Activated naive CD4-positive, alpha-beta T cell treated with anti-CD3 and anti-CD28 coated beads for 36 hours (primary cell): ENCODE results near the gene ATR. TPM values are rescaled to one million over a fixed set of nuclear protein-coding genes. Genes with fewer than 3 reads are reported as not detected.
A peak's percentile ranks its signal among the peaks of the same experiment; 100 is the strongest.
"Not testable (repeated sequence)": the region's sequence is repeated elsewhere in the genome, so short reads cannot be mapped to it uniquely, and the experiment has no call there.

Source experiments
- CTCF ChIA-PET: fragments of 350-600 bp; sonication (Branson Sonifier 250); formaldehyde crosslinking; loops from one replicate; lab custom pipeline; 2021; ENCODE audit warnings: antibody characterized with exemption; lab: Charles Lee
- DNase-seq: peaks from one replicate; pipeline ENCODE4 v3.0.0-alpha.2; 2020
- H3K27ac Mint-ChIP-seq: one replicate; pipeline ENCODE4 v1.8.0; 2021; ENCODE audit warnings: mild to moderate bottlenecking, mixed read lengths
- H3K27me3 Mint-ChIP-seq: one replicate; pipeline ENCODE4 v1.8.0; 2021; ENCODE audit warnings: low read depth, mixed read lengths
- H3K36me3 Mint-ChIP-seq: one replicate; pipeline ENCODE4 v1.8.0; 2021; ENCODE audit warnings: low read depth, mixed read lengths
- H3K4me1 Mint-ChIP-seq: one replicate; pipeline ENCODE4 v1.8.0; 2021; ENCODE audit warnings: low read depth, mixed read lengths
- H3K4me3 Mint-ChIP-seq: one replicate; pipeline ENCODE4 v1.8.0; 2021; ENCODE audit warnings: mild to moderate bottlenecking, moderate library complexity, mixed read lengths
- H3K9me3 Mint-ChIP-seq: one replicate; pipeline ENCODE4 v1.8.0; 2021; ENCODE audit warnings: mixed read lengths
- intact Hi-C: fragments of 100-400 bp; cut with micrococcal nuclease; formaldehyde crosslinking; loops from one replicate; pipeline ENCODE4 v1.15.1; 2023
- total RNA-seq, 2 experiments: library from RNA; stranded (reverse); gene quantifications; one replicate each; pipeline ENCODE4 v1.2.3, GENCODE V29; 2021

The ATR gene
- total RNA-seq, 2 experiments from 2014 or later = 42.5 to 43.1 TPM

DNA sequence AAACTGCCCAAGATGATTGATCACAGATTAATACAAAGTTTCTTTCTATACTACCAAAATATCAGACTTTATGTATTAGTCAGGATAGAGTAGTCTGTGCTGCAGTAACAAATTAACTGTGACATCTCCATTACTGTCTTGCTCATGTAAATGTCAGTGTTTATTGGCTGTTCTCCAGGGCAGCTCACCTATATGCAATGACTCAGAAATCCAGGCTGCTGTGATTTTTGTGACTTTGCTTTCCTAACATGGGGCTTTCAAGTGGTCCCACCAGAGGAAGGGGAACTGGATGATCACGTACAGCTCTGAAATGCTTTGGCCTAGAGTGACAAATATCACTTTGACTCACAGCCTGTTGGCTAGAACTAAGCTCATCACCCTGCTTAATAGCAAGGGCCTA, 30.6 kb upstream of the ATR start:
- Mint-ChIP-seq H3K4me3 (no peak overlapping the region), H3K27me3 (no peaks in the 10 kb centered on the region), H3K27ac (no peak overlapping the region), H3K36me3 (no peaks in the 10 kb centered on the region), H3K4me1 (no peaks in the 10 kb centered on the region), H3K9me3 (no peaks in the 10 kb centered on the region)
- CTCF ChIA-PET = interaction anchor here (0.7 to 0.9 kb wide), 3 partner anchors 16 to 27 kb away, joined by 3 to 4 read pairs (median 3); no protein-coding TSS in a partner anchor
- intact Hi-C loops = no loop called here
- peak; percentile 10 for DNase-seq

DNA sequence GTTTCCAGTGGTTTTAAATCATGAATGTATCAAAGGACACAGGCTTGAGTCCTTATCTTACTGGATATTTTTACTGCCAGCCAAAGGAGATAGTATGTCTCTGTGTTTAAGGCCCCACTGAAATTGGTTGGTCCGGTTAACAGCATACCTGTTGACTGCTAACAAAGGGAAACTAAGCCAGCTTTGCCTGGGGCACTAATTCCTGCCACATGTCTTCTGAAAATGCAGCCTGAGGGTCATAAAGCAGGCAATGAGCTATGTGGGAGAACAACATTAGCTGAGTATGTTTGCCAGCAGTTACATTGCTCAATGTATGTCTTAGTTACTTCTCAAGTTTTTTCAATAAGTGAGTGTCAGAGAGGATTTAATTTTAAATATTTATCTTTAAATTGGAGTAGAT, 30.1 kb upstream of the ATR start:
- Mint-ChIP-seq H3K36me3 (no peaks in the 10 kb centered on the region), H3K27ac (no peak overlapping the region), H3K4me1 (no peaks in the 10 kb centered on the region), H3K4me3 (no peak overlapping the region), H3K27me3 (no peaks in the 10 kb centered on the region), H3K9me3 (no peaks in the 10 kb centered on the region)
- no peak for DNase-seq
- CTCF ChIA-PET = interaction anchor here (0.9 kb wide), 1 partner anchor 21 kb away, joined by 4 read pairs; no protein-coding TSS in a partner anchor
- intact Hi-C loops = no loop called here

GRCh38 chr3:142604940-142605339, 26.4 kb upstream of the ATR start:
- CTCF ChIA-PET = interaction anchor here (0.7 kb wide), 1 partner anchor 126 kb away, joined by 6 read pairs; no protein-coding TSS in a partner anchor
- Mint-ChIP-seq H3K27me3 (no peaks in the 10 kb centered on the region), H3K4me1 (no peaks in the 10 kb centered on the region), H3K36me3 (no peaks in the 10 kb centered on the region), H3K4me3 (no peak overlapping the region), H3K9me3 (no peaks in the 10 kb centered on the region), H3K27ac (no peak overlapping the region)
- no peak for DNase-seq
- intact Hi-C loops = no loop called here

DNA sequence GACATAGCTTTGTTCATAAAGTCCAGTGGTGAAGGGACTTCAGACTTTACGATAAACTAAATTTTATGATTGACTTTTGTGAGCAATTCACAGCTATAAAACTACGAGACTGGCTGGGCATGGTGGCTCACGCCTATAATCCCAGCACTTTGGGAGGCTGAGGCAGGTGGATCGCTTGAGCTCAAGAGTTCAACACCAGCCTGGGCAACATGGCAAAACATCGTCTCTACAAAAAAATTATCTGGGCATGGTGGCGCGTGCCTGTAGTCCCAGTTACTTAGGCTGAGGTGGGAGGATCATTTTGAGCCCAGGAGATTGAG, 24.8 kb upstream of the ATR start:
- intact Hi-C loops, H3K9me3 Mint-ChIP-seq, H3K4me3 Mint-ChIP-seq, H3K27me3 Mint-ChIP-seq, H3K27ac Mint-ChIP-seq, H3K4me1 Mint-ChIP-seq, DNase-seq, H3K36me3 Mint-ChIP-seq: not testable (repeated sequence)
- CTCF ChIA-PET = interaction anchor here (0.7 kb wide), 1 partner anchor 12 kb away, joined by 7 read pairs; no protein-coding TSS in a partner anchor

GRCh38 chr3:142602619-142603385, 24.3 kb upstream of the ATR start:
- H3K27ac Mint-ChIP-seq = no peak overlapping the region
- H3K4me1 Mint-ChIP-seq = peaks cover 1% of the 10 kb centered on the region
- CTCF ChIA-PET = interaction anchor here (0.7 to 0.9 kb wide), 2 partner anchors 12 to 16 kb away, joined by 4 to 7 read pairs; no protein-coding TSS in a partner anchor
- DNase-seq = no peak
- H3K27me3 Mint-ChIP-seq = no peaks in the 10 kb centered on the region
- no peaks in the 10 kb centered on the region for H3K9me3 Mint-ChIP-seq
- no peak overlapping the region for H3K4me3 Mint-ChIP-seq
- no peaks in the 10 kb centered on the region for H3K36me3 Mint-ChIP-seq
- intact Hi-C loops = no loop called here

GRCh38 chr3:142601713-142602112, 23.2 kb upstream of the ATR start:
- no peaks in the 10 kb centered on the region for H3K36me3 Mint-ChIP-seq
- H3K27ac Mint-ChIP-seq = no peak overlapping the region
- intact Hi-C loops = no loop called here
- H3K9me3 Mint-ChIP-seq = no peaks in the 10 kb centered on the region
- CTCF ChIA-PET = interaction anchor here (0.9 kb wide), 2 partner anchors 8 to 15 kb away, joined by 4 to 6 read pairs; no protein-coding TSS in a partner anchor
- no peaks in the 10 kb centered on the region for H3K27me3 Mint-ChIP-seq
- DNase-seq = no peak
- peaks cover 11% of the 10 kb centered on the region for H3K4me1 Mint-ChIP-seq
- no peak overlapping the region for H3K4me3 Mint-ChIP-seq

- DNase-seq = no peak
- peaks cover 14% of the 10 kb centered on the region for H3K4me1 Mint-ChIP-seq
- intact Hi-C loops = no loop called here
- no peak overlapping the region for H3K27ac Mint-ChIP-seq
- CTCF ChIA-PET = interaction anchor here (0.5 kb wide), 1 partner anchor 582 kb away, joined by 4 read pairs; no protein-coding TSS in a partner anchor
- no peaks in the 10 kb centered on the region for H3K36me3 Mint-ChIP-seq
- H3K4me3 Mint-ChIP-seq = no peak overlapping the region
- H3K27me3 Mint-ChIP-seq = no peaks in the 10 kb centered on the region
- no peaks in the 10 kb centered on the region for H3K9me3 Mint-ChIP-seq
Observed at GRCh38 chr3:142597906-142598305, 19.4 kb upstream of the ATR start.

- no peaks in the 10 kb centered on the region for H3K9me3 Mint-ChIP-seq
- H3K36me3 Mint-ChIP-seq = no peaks in the 10 kb centered on the region
- DNase-seq = no peak
- peak overlapping the region; percentile 94 for H3K4me3 Mint-ChIP-seq
- H3K4me1 Mint-ChIP-seq = peaks cover 14% of the 10 kb centered on the region
- CTCF ChIA-PET = no interaction called here
- intact Hi-C loops = loop anchor here (1.0 kb wide), 3 partner anchors 18 to 405 kb away; partner anchors contain the start of genes ATR, TRPC1 and U2SURP
- H3K27me3 Mint-ChIP-seq = no peaks in the 10 kb centered on the region
- no peak overlapping the region for H3K27ac Mint-ChIP-seq
Observed at GRCh38 chr3:142596726-142597088, 18.2 kb upstream of the ATR start.

DNA sequence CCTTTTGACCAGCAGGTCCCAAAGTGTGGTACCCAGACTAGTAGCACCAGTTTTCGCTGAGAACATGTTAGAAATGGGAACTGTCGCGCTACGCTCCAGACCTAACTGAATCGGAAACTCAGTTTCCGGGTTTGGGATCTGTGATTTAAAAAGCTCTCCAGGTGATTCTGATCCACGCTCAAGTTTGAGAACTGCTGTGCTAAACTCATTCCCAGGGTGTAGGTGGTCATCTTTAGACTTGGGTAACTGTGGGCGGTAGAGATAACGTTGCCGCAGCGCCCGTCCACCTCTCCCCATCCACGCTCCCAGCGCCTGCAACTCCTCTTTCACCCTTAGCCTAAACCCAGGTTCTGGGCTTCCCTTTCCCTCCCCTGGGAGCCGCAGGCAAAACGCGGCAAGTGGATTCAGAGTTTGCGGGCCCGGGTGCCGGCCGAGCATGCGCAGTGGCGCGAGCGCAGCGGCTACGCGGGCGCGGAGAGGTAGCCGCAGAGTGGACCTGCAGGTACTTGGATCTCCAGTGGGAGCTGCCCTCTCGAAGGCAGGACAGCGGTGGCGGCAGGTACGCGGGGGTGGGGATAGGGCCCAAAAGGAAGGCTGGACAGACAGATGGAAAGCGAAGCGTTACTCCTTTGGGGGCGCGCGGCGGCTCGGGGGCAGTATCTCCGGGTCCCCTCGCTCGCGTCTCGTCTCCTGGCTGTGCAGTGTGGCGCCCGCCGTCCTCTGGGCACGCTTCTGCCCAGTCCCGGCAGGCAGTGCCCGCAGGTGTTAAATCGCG, 17.6 kb upstream of the ATR start, which contains the start of gene PLS1:
TSS of gene PLS1 (plus strand) at position 443 of the 775 bp plus-strand sequence. CDS start 67,845 bp downstream, outside the sequence.
- peak; percentile 83 for DNase-seq
- intact Hi-C loops = loop anchor here (1.0 kb wide), 3 partner anchors 18 to 405 kb away; partner anchors contain the start of genes ATR, TRPC1 and U2SURP
- Mint-ChIP-seq H3K9me3 (no peaks in the 10 kb centered on the region), H3K4me1 (peaks cover 14% of the 10 kb centered on the region), H3K36me3 (no peaks in the 10 kb centered on the region), H3K27ac (peak within 1 kb of the TSS; percentile 66), H3K4me3 (peak within 1 kb of the TSS; percentile 94), H3K27me3 (no peaks in the 10 kb centered on the region)
- CTCF ChIA-PET = no interaction called here

DNA sequence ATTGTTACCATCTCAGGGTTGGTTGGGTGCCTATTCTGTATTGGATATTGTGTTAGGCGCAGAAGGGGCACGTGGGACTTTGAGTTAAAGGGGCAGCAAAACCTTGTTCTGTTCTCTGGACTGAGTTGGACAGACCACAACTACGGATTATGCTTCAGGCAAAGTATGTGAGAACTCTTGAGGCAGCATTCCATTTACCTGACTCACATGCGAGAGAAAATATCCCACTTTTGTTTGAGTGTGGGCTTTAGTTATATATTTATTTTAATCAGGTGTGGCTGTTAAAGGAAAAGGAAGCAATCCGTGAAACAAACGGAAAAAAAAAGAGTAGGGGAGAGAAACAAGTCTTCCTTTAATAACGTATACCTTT, 17.0 kb upstream of the ATR start:
- H3K36me3 Mint-ChIP-seq = no peaks in the 10 kb centered on the region
- no peaks in the 10 kb centered on the region for H3K9me3 Mint-ChIP-seq
- peak overlapping the region; percentile 94 for H3K4me3 Mint-ChIP-seq
- DNase-seq = no peak
- intact Hi-C loops = no loop called here
- CTCF ChIA-PET = no interaction called here
- H3K27ac Mint-ChIP-seq = no peak overlapping the region
- peaks cover 14% of the 10 kb centered on the region for H3K4me1 Mint-ChIP-seq
- no peaks in the 10 kb centered on the region for H3K27me3 Mint-ChIP-seq

DNA sequence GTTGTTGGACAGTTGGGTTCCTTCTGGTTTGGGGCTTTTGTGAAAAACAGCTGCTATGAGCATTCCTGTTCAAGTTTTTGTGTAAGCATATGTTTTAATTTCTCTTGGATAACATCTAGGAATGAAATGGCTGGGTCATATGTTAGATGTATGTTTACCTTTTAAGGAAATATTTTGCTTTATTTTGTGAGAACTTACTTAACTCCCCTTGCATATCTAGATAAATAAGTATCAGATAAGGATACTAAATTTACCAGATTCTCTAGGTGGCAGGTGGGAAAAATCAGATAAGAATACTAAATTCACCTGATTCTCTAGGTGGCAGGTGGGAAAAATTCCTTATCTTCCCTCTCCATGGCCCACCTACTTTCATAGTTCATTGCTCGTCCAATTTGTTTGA, 16.6 kb upstream of the ATR start:
- H3K4me3 Mint-ChIP-seq = peak overlapping the region; percentile 94
- CTCF ChIA-PET = interaction anchor here (0.7 kb wide), 1 partner anchor 40 kb away, joined by 4 read pairs; no protein-coding TSS in a partner anchor
- H3K36me3 Mint-ChIP-seq = no peaks in the 10 kb centered on the region
- peaks cover under 1% of the 10 kb centered on the region for H3K27me3 Mint-ChIP-seq
- intact Hi-C loops = no loop called here
- no peaks in the 10 kb centered on the region for H3K9me3 Mint-ChIP-seq
- H3K27ac Mint-ChIP-seq = no peak overlapping the region
- DNase-seq = no peak
- peaks cover 14% of the 10 kb centered on the region for H3K4me1 Mint-ChIP-seq

GRCh38 chr3:142592268-142592667, 13.7 kb upstream of the ATR start:
- H3K4me3 Mint-ChIP-seq, H3K4me1 Mint-ChIP-seq, intact Hi-C loops, H3K9me3 Mint-ChIP-seq, DNase-seq, H3K27me3 Mint-ChIP-seq, H3K27ac Mint-ChIP-seq, H3K36me3 Mint-ChIP-seq: not testable (repeated sequence)
- CTCF ChIA-PET = interaction anchor here (0.7 to 1.4 kb wide), 2 partner anchors 10 to 266 kb away, joined by 3 to 4 read pairs; no protein-coding TSS in a partner anchor
